Activated naive CD8-positive, alpha-beta T cell treated with anti-CD3 and anti-CD28 coated beads for 36 hours (primary cell): ENCODE data around the gene DNPH1. TPM values are rescaled to one million over a fixed set of nuclear protein-coding genes. Genes with fewer than 3 reads are reported as not detected.
A peak's percentile ranks its signal among the peaks of the same experiment; 100 is the strongest.

Experiments
- DNase-seq: peaks from one replicate; pipeline ENCODE4 v3.0.0; 2021
- H3K27ac Mint-ChIP-seq: one replicate; pipeline ENCODE4 v1.8.0; 2022; ENCODE audit warnings: mild to moderate bottlenecking, moderate library complexity, mixed read lengths
- H3K27me3 Mint-ChIP-seq: one replicate; pipeline ENCODE4 v1.8.0; 2022; ENCODE audit warnings: mild to moderate bottlenecking, mixed read lengths
- H3K36me3 Mint-ChIP-seq: one replicate; pipeline ENCODE4 v1.8.0; 2021; ENCODE audit warnings: mild to moderate bottlenecking, mixed read lengths
- H3K4me1 Mint-ChIP-seq: one replicate; pipeline ENCODE4 v1.8.0; 2021; ENCODE audit warnings: mixed read lengths
- H3K4me3 Mint-ChIP-seq: one replicate; pipeline ENCODE4 v1.8.0; 2022; ENCODE audit warnings: mild to moderate bottlenecking, moderate library complexity, mixed read lengths
- H3K9me3 Mint-ChIP-seq: one replicate; pipeline ENCODE4 v1.8.0; 2022; ENCODE audit warnings: mixed read lengths
- total RNA-seq, 2 experiments: library from RNA; stranded (reverse); gene quantifications; one replicate each; pipeline ENCODE4 v1.2.3, GENCODE V29; 2021

Gene DNPH1
- total RNA-seq, 2 experiments from 2014 or later, result 55.8 to 56.1 TPM

- no peaks in the 10 kb centered on the region for H3K9me3 Mint-ChIP-seq
- H3K27me3 Mint-ChIP-seq, result peaks cover 19% of the 10 kb centered on the region
- DNase-seq, result no peak
- no peak overlapping the region for H3K27ac Mint-ChIP-seq
- no peaks in the 10 kb centered on the region for H3K36me3 Mint-ChIP-seq
- H3K4me3 Mint-ChIP-seq, result peak overlapping the region; percentile 27
- peaks cover 7% of the 10 kb centered on the region for H3K4me1 Mint-ChIP-seq
Observed at GRCh38 chr6:43268782-43269272, 39.5 kb upstream of the DNPH1 start.

DNA sequence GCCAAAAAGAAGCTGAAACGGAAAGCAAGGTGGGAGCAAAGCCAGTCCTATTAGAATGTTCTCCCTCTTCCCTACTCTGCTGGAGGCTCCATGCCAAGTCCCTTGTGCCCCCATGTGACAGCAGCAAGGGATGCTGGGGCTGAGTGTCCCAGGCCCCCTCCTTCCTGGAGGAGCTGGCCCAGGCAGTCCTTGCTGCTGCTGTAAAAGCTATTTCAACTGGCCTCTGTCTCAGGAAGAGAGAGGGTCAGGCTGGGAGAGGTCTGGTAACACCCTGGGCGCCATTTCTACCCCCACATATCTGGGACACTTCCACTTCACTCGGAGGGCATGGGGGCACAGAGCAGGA, 39.0 kb upstream of the DNPH1 start:
- Mint-ChIP-seq H3K36me3 (no peaks in the 10 kb centered on the region), H3K4me3 (no peak overlapping the region), H3K27ac (no peak overlapping the region)

GRCh38 chr6:43267619-43268354, 38.5 kb upstream of the DNPH1 start:
- Mint-ChIP-seq H3K4me1 (peaks cover 7% of the 10 kb centered on the region), H3K27ac (no peak overlapping the region), H3K27me3 (peaks cover 18% of the 10 kb centered on the region), H3K9me3 (no peaks in the 10 kb centered on the region), H3K36me3 (no peaks in the 10 kb centered on the region), H3K4me3 (no peak overlapping the region)
- no peak for DNase-seq

More for the DNA sequence above, 39.0 kb upstream of the DNPH1 start:
- H3K4me1 Mint-ChIP-seq, result peaks cover 7% of the 10 kb centered on the region
- no peak for DNase-seq
- H3K27me3 Mint-ChIP-seq, result peaks cover 18% of the 10 kb centered on the region
- no peaks in the 10 kb centered on the region for H3K9me3 Mint-ChIP-seq

DNA sequence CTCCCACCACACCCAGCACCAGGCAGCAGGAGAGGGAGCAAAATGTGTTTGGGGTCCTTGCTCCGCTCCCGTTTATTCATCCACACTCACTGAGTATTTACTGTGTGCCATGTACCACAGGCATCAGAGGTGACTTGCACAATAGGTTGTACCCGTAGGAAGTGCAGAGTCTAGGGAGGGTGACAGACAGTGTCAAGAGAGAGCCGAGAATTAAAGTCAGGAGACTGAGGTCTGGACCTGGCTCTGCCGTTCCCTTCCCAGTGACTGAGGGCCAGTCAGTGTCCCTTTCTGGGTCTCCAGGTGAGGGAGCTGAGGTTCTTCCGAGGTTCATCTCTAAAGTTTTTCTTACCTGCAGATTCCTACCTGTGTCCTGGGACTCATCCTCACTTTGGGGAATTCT, 36.3 kb upstream of the DNPH1 start:
- H3K36me3 Mint-ChIP-seq, result no peaks in the 10 kb centered on the region
- H3K27me3 Mint-ChIP-seq, result peaks cover 12% of the 10 kb centered on the region
- H3K4me3 Mint-ChIP-seq, result no peak overlapping the region
- DNase-seq, result no peak
- no peak overlapping the region for H3K27ac Mint-ChIP-seq
- H3K9me3 Mint-ChIP-seq, result no peaks in the 10 kb centered on the region
- H3K4me1 Mint-ChIP-seq, result peaks cover 7% of the 10 kb centered on the region

GRCh38 chr6:43264599-43265145, 35.4 kb upstream of the DNPH1 start:
- DNase-seq, result no peak
- H3K36me3 Mint-ChIP-seq, result no peaks in the 10 kb centered on the region
- H3K27ac Mint-ChIP-seq, result no peak overlapping the region
- peaks cover 4% of the 10 kb centered on the region for H3K27me3 Mint-ChIP-seq
- peaks cover 5% of the 10 kb centered on the region for H3K4me1 Mint-ChIP-seq
- no peaks in the 10 kb centered on the region for H3K9me3 Mint-ChIP-seq
- no peak overlapping the region for H3K4me3 Mint-ChIP-seq

DNA sequence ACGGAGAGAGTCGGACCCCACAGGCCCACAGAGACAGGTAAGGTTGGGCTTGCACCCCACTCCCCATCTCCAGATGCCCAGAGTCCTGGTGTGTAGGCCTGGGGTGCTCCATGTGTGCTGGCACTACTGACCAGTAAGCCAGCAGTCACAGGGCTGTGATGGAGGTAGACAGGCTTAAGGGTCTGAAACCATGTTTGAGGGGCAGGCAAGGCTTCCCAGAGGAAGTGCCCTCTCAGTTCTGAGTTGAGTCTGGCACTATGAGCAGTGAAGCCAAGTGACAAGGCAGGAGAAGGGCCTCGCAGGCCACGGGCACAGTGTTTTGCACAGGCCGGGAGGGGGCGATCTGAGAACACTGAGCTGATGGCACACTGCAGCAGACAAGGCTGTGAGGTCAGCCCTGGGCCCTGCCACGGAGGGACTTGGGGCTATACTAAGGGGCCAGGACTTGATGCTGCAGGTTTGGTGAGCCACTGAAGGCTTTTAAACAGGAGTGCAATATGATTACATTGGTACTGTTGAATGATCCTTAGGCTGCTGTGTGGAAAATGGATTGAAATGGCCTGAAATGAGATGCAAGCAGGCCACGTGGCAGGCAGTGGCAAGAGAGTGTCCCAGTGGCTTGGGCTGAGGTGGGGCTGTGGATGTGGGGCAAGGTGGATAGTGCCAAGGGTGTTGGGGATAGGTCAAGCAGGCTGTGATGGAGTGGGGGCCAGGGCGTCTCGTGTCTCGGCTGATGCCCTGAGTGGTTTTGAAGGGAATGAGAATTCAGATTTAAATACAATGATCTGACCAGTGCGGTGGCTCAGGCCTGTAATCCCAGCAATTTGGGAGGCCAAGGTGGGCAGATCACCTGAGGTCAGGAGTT, 34.3 kb upstream of the DNPH1 start:
- no peaks in the 10 kb centered on the region for H3K27me3 Mint-ChIP-seq
- no peaks in the 10 kb centered on the region for H3K36me3 Mint-ChIP-seq
- no peak overlapping the region for H3K4me3 Mint-ChIP-seq
- H3K27ac Mint-ChIP-seq, result no peak overlapping the region
- DNase-seq, result peak; percentile 73
- H3K9me3 Mint-ChIP-seq, result no peaks in the 10 kb centered on the region
- no peaks in the 10 kb centered on the region for H3K4me1 Mint-ChIP-seq

DNA sequence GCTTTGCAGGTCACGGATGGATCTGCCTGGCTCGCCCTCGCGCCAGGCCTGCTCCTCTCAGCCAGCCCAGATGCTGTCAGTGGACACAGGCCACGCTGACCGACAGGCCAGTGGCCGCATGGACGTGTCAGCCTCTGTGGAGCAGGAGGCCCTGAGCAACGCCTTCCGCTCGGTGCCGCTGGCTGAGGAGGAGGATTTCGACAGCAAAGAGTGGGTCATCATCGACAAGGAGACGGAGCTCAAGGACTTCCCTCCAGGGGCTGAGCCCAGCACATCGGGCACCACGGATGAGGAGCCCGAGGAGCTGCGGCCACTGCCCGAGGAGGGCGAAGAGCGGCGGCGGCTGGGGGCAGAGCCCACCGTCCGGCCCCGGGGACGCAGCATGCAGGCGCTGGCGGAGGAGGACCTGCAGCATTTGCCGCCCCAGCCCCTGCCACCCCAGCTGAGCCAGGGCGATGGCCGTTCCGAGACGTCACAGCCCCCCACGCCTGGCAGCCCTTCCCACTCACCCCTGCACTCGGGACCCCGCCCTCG, 33.6 kb upstream of the DNPH1 start:
- H3K27me3 Mint-ChIP-seq, result peaks cover 4% of the 10 kb centered on the region
- H3K36me3 Mint-ChIP-seq, result no peaks in the 10 kb centered on the region
- DNase-seq, result no peak
- H3K4me1 Mint-ChIP-seq, result no peaks in the 10 kb centered on the region
- no peak overlapping the region for H3K4me3 Mint-ChIP-seq
- no peaks in the 10 kb centered on the region for H3K9me3 Mint-ChIP-seq
- no peak overlapping the region for H3K27ac Mint-ChIP-seq

DNA sequence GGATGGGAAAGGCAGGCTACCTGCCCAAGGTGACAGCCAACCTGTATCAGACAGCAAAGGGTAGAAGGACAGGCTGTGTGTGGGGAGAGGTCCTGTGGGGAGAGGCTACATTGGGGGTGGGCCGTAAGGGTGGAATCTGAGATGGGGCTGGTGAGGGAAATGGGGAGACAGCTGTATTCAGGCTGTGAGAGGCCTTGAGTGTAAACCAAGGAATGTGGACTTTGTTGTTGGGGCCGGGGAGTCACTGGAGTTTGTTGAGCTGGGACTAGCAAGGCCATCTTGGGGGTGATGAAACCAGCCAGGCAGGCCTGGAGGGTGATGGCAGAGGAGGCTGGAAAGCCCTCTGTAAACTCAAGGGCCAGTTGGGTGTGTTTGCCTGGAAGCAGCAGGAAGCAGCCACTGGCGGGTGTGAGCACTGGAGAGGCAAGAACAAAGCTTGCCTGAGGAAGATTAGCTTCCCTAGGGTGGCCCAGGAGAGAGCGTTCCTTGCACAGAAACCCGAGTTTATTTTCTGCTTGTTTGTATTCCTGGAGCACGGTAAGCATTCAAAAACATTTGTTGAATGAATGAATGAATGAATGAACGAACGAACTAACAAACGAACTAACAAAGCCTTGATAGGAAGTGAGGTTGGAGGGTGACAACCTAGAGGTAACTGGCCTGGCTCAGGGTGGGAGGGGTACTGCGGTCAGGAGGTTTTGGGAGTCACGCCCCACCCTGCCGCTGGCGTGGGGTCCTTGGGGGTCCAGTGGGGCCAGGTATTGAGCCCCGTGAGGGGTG, 32.9 kb upstream of the DNPH1 start:
- DNase-seq, result no peak
- H3K9me3 Mint-ChIP-seq, result no peaks in the 10 kb centered on the region
- no peak overlapping the region for H3K27ac Mint-ChIP-seq
- H3K4me3 Mint-ChIP-seq, result no peak overlapping the region
- H3K27me3 Mint-ChIP-seq, result peaks cover 8% of the 10 kb centered on the region
- H3K36me3 Mint-ChIP-seq, result no peaks in the 10 kb centered on the region
- H3K4me1 Mint-ChIP-seq, result peaks cover 5% of the 10 kb centered on the region

- no peak for DNase-seq
- Mint-ChIP-seq H3K4me3 (no peak overlapping the region), H3K9me3 (no peaks in the 10 kb centered on the region), H3K4me1 (peaks cover 7% of the 10 kb centered on the region), H3K27me3 (peaks cover 8% of the 10 kb centered on the region), H3K27ac (no peak overlapping the region), H3K36me3 (no peaks in the 10 kb centered on the region)
Observed at GRCh38 chr6:43261198-43261597, 31.9 kb upstream of the DNPH1 start.

DNA sequence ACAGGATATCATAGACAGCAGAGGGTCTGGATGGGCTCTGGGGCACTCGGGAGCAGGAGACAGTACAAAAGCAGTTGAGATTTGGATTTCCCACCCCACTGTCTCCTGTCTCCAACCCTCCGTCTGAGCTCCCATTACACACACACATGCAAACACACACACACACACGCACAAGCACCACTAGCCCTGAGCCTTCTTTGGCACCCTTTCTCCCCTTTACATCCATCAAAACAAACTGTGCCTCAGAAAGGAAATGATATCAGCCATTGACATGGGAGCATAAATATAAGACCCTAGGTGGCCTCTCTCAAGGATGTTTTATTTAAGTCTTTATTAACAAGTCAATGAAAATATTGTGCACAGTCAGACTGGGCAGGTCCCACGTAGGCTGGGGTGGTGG, 31.5 kb upstream of the DNPH1 start:
- H3K27me3 Mint-ChIP-seq, result peaks cover 8% of the 10 kb centered on the region

GRCh38 chr6:43258807-43259686, 29.8 kb upstream of the DNPH1 start:
- Mint-ChIP-seq H3K36me3 (no peaks in the 10 kb centered on the region), H3K27ac (no peak overlapping the region), H3K27me3 (peaks cover 8% of the 10 kb centered on the region), H3K4me1 (peaks cover 7% of the 10 kb centered on the region), H3K9me3 (no peaks in the 10 kb centered on the region), H3K4me3 (no peak overlapping the region)
- DNase-seq, result no peak

More for the DNA sequence above, 31.5 kb upstream of the DNPH1 start:
- Mint-ChIP-seq H3K36me3 (no peaks in the 10 kb centered on the region), H3K4me1 (peaks cover 7% of the 10 kb centered on the region), H3K27ac (no peak overlapping the region), H3K9me3 (no peaks in the 10 kb centered on the region), H3K4me3 (no peak overlapping the region)
- no peak for DNase-seq

- Mint-ChIP-seq H3K36me3 (no peaks in the 10 kb centered on the region), H3K27ac (no peak overlapping the region), H3K9me3 (no peaks in the 10 kb centered on the region), H3K4me1 (peaks cover 7% of the 10 kb centered on the region), H3K4me3 (no peak overlapping the region), H3K27me3 (peaks cover 9% of the 10 kb centered on the region)
- no peak for DNase-seq
Observed at GRCh38 chr6:43258180-43258579, 28.9 kb upstream of the DNPH1 start.

DNA sequence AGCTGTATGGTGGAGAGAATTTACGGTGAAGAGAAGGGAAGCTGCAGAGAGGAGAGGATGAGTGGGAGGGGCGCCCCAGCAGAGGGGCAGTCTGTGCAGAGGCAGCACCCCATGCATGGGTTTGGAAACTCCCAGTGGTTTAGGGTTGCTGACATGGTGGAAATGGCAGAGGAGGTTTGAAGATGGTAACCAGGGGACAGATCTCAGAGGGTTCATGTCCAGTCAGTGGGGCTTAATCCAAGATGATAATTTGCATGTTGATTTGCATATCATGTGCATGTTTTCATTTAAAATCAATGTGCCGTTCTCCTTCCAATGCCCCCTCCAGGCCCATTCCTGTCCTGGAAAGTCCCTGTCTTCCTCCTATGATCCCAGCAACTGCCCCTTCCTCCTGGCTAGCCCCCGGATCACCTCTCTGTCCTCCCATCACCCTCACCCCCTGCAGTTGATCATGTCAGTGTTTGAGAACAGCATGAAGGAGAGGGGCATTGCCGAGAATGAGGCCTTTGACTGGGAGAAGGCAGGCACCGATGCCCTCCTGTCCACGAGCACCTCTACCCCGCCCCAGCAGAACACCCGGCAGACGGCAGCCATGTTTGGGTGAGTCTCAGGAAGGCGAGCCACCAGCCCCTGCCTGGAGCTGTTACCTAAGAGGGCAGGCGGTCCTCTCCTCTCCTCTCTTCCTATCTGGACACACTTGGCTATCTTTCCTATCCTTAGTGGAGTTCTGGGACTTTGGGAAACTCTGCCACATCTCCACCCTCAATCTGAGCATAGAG, 28.3 kb upstream of the DNPH1 start:
- Mint-ChIP-seq H3K9me3 (no peaks in the 10 kb centered on the region), H3K27me3 (peaks cover 15% of the 10 kb centered on the region), H3K36me3 (no peaks in the 10 kb centered on the region), H3K27ac (peak overlapping the region; percentile 4), H3K4me1 (peaks cover 7% of the 10 kb centered on the region), H3K4me3 (no peak overlapping the region)
- DNase-seq, result peak; percentile 38
